GM04503 (cell line): Measurements from ENCODE around the gene FAM227A.
"Not testable (repeated sequence)": the region's sequence is repeated elsewhere in the genome, so short reads cannot be mapped to it uniquely, and the experiment has no call there.

ENCODE experiments used
- DNase-seq: peaks from one replicate; pipeline ENCODE4 v3.0.0-alpha.2; 2012; ENCODE audit warnings: low read depth

The FAM227A gene

DNA sequence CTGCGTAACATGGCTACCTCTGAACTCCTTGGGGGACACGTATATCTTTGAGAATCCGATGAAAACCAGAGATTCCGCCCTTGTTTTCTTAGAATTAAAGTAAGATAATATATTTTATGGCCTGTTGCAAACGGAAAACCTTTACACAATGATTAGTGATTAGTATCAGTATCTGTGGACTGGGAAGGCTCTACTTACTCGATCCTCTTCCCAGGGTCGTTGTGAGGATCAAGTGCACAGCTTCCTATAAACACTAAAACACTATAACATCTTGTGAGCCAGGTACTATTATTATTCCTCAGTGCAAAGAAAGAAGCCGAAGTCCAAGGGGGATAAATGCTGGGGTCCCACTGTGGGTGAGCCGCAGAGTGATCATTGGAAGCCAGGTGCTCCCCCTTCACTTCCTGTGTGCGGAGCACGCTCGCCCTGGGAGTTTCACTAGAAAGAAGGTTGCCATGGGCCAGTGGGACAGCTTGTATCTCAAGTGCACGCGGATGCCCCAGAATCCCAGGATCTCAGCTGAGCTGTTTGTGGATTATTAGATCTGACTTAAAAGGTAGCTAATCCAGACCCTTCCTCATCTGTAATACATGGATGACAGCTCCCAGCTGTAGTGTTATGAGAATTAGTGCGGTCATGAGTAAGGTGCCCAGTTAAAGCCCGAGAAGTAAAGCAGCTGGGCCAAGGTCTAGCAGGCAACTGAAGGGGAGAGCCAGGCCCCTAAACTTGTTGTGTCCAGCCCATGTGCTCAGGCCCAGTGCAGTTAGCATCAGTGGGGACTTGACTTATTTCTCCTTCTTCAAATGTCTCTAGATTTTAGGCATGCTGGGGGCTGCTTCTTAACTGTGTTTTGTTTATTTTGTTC, 1.1 kb upstream of the FAM227A start:
- DNase-seq, result no peak

- peak; percentile 1 for DNase-seq
These were observed 505 bp downstream of the FAM227A start for GRCh38 chr22:38655519-38656255.

GRCh38 chr22:38653741-38654140, 2.5 kb downstream of the FAM227A start:
- DNase-seq, result no peak

DNA sequence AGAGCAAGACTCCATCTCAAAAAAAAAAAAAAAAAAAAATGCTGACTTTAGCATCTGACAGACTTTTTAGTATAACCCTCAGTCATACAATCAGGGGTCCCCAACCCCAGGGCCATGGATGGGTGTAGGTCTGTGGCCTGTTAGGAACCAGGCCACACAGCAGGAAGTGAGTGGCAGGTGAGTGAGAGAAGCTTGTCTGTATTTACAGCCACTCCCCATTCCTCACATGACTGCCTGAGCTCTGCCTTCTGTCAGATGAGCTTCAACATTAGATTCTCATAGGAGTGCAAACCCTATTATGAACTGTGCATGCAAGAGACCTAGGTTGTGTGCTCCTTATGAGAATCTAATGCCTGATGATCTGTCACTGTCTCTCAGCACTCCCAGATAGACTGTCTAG, 3.3 kb downstream of the FAM227A start:
- DNase-seq, result no peak

DNA sequence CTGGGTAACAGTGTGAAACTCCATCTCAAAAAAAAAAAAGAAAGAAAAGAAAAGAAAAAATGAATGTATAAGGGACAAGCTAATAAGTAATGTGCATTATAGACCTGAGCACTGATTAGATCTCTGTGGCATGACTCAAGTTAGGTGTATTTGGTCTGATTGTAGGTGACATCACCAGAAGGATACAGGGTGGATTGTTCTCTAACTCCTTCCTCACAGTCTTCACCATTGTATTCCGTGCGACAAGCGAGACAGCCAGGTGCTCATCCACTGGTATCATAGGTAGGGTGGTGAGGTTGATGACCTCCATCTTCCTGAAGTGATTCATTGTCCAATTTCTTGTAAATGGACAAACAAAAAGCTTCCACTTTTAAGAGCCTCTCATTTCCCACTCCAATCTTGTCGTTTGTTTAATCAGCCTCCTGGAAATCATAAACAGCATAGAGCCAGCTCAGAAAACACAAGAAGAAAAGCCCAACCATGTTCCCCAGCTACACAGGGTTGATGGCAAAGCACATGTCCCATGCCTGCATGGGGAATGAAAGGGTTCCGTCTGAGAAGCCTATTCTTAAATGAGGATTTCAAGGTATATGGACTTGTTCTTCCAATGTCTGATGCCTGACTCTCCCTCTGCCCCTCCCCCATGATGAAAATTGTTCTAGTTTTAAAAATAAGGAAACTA, 6.2 kb downstream of the FAM227A start:
- DNase-seq, result no peak

DNA sequence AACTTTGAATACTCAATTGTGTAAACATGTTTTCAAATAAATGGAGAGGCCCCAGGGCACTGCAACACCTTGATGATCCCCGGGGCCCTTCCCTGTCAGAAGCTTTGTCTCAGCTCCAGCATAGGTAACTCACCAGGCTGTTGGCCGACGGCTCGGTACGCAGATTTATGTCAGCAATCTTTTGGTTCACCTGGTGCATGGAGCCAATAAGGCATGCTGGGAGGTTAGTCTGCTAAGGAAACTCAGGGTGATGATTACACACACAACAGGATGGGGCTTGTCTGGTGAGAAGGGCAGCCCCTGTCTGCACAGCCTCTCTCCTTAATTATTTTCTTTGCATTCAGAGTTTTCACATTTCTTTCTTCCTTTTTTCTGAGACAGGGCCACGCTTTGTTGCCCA, 10.8 kb downstream of the FAM227A start:
- no peak for DNase-seq

- DNase-seq, result not testable (repeated sequence)
These were observed 11.9 kb downstream of the FAM227A start for GRCh38 chr22:38644245-38644644.

DNA sequence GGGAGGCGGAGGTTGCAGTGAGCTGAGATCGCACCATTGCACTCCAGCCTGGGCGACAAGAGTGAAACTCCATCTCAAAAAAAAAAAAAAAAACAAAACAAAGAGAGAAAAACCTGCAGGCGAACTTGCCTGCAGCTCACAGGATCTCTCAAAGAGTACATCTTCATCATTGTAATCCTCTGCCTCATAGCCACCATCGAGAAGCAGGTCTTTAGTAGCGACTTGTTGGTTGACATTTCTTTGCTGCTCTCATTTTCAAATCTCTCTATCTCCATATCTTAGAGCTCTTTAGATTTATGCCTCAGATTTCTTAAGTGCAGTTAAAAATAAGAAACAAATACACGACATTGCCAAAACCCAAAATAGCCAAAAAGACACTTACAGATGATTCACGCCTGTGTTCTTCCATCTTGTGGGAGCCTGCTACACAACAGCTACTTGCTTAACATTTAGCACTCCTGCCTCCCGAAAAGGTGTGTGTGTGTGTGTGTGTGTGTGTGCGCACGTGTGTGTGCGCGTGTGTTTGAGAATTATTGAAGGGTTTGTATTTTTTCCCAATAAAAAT, 14.6 kb downstream of the FAM227A start:
- no peak for DNase-seq

- DNase-seq, result no peak
These were observed 17.5 kb downstream of the FAM227A start for GRCh38 chr22:38638728-38639127.

DNA sequence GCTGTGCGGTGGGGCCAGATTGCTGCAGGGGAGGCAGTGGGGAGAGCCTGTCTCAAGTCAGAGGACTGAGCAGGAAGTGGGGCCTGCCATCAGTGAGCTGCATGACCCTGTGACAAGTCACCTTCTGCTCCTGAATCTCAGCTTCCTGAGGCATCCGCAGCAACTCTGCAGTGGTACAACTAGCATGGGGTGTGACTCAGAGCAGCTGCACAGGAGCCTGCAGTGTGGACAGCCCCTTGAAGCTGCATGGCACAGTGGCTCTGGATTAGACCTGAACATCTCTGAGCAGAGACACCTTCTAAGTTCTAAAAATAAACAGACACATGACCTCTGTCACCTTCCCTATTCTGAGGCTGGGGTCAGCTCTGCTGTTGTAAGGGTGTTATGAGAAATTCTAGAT, 18.0 kb downstream of the FAM227A start:
- no peak for DNase-seq

GRCh38 chr22:38632528-38632927, 23.7 kb downstream of the FAM227A start:
- DNase-seq, result no peak

DNA sequence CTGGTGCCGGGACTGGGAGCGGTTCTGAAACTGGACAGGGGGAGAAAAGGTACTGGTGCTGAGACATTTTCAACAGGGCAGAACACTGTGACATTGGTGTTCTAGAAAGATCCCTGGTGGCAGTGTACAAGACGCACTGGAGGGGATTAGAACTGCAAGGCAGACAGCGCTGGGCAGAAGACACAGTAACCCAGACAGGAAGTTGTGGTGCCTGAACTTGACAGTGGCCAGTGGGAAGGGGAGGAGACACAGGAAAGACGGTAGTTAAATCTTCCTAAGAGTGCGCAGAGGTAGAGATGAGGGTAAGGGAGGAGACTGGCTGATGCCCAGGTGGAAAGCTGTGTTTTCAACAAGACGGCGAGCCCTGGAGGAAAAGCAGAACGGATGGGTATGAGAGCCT, 24.5 kb downstream of the FAM227A start:
- DNase-seq, result no peak

DNA sequence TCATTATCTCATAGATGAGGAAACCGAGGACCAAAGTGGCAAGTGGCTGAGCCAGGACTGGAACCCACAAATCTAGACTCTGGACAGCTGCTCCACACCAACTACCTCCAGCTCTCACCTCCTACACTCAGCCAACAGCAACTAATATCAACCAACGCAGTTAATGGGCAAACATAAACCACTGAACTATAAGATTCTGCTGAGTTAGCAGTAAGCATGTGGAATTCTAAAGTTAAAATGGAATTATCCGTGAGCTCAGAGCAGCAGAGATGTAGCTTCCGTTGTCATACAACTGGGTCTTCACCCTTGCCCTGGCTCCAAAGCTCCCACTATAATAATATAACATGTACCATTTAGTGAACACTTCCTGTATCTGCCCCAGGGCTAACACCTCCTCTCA, 27.1 kb downstream of the FAM227A start:
- DNase-seq, result no peak

- no peak for DNase-seq
These were observed 27.7 kb downstream of the FAM227A start for GRCh38 chr22:38628444-38628843.

DNA sequence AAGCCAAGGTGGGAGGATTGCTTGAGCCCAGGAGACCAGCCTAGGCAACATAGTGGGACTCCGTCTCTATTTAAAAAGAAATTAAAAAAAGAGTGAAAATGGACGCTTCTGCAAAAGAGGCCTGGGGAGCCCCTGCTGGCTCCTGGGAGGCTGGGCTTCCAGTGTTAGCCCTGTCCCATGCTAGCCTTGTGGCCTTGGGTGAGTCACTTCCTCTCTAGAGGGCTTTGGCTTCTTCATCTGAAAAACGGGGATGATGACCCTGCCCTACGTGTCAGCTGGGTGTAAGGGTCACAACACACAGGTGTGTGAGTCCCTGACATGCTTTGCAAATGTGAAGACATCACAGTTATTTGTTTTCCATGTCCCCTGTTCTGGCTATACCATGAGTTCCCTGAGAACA, 32.8 kb downstream of the FAM227A start:
- DNase-seq, result no peak

GRCh38 chr22:38618682-38619081, 37.5 kb downstream of the FAM227A start:
- DNase-seq, result no peak

GRCh38 chr22:38618258-38618657, 37.9 kb downstream of the FAM227A start:
- DNase-seq, result no peak

- not testable (repeated sequence) for DNase-seq
These were observed 41.2 kb downstream of the FAM227A start for GRCh38 chr22:38615064-38615405.

- no peak for DNase-seq
These were observed 41.7 kb downstream of the FAM227A start for GRCh38 chr22:38614332-38615063.

GRCh38 chr22:38613588-38613987, 42.6 kb downstream of the FAM227A start:
- no peak for DNase-seq

- DNase-seq, result no peak
These were observed 43.8 kb downstream of the FAM227A start for GRCh38 chr22:38612217-38613006.
